GM19239 (cell line): Measurements from ENCODE around the gene SIRPB1.

Experiments
- DNase-seq: peaks from one replicate; pipeline ENCODE4 v3.0.0; 2011; ENCODE audit warnings: low spot score; ENCODE audit not compliant: insufficient read length
- FAIRE-seq: peaks from 2 replicates; lab custom pipeline; 2011; peaks lifted over from hg19 to GRCh38; lab: Jason Lieb, UNC

SIRPB1 gene

GRCh38 chr20:1637755-1638154 is 17.9 kb upstream of the SIRPB1 start:
- no peak for DNase-seq
- no peak for FAIRE-seq

- no peak for DNase-seq
- no peak for FAIRE-seq
Measured at GRCh38 chr20:1637226-1637625, 17.4 kb upstream of the SIRPB1 start.

- no peak for FAIRE-seq
- DNase-seq: no peak
Measured at GRCh38 chr20:1636621-1637020, 16.8 kb upstream of the SIRPB1 start.

- DNase-seq: no peak
- no peak for FAIRE-seq
Measured at GRCh38 chr20:1635291-1635979, 15.6 kb upstream of the SIRPB1 start.

- DNase-seq (no peak), FAIRE-seq (no peak)
Measured at GRCh38 chr20:1633535-1633934, 13.7 kb upstream of the SIRPB1 start.

GRCh38 chr20:1632178-1632577 is 12.4 kb upstream of the SIRPB1 start:
- FAIRE-seq: no peak

GRCh38 chr20:1631309-1632151 is 11.7 kb upstream of the SIRPB1 start:
- DNase-seq (no peak), FAIRE-seq (no peak)

More at GRCh38 chr20:1632178-1632577, 12.4 kb upstream of the SIRPB1 start:
- no peak for DNase-seq

GRCh38 chr20:1630186-1630585 is 10.4 kb upstream of the SIRPB1 start:
- FAIRE-seq: no peak

GRCh38 chr20:1629321-1629720 is 9.5 kb upstream of the SIRPB1 start:
- FAIRE-seq: no peak
- DNase-seq: no peak

More at GRCh38 chr20:1630186-1630585, 10.4 kb upstream of the SIRPB1 start:
- no peak for DNase-seq

GRCh38 chr20:1628621-1629020 is 8.8 kb upstream of the SIRPB1 start:
- FAIRE-seq: no peak

GRCh38 chr20:1627200-1627550 is 7.4 kb upstream of the SIRPB1 start:
- FAIRE-seq (no peak), DNase-seq (no peak)

More at GRCh38 chr20:1628621-1629020, 8.8 kb upstream of the SIRPB1 start:
- DNase-seq: no peak

- FAIRE-seq: no peak
- no peak for DNase-seq
Measured at GRCh38 chr20:1626528-1627199, 6.9 kb upstream of the SIRPB1 start.

- FAIRE-seq: no peak
- DNase-seq: no peak
Measured at GRCh38 chr20:1625083-1625690, 5.4 kb upstream of the SIRPB1 start.

GRCh38 chr20:1623501-1624205 is 3.8 kb upstream of the SIRPB1 start:
- no peak for FAIRE-seq
- DNase-seq: no peak

GRCh38 chr20:1622450-1622849 is 2.6 kb upstream of the SIRPB1 start:
- DNase-seq: no peak
- FAIRE-seq: no peak

GRCh38 chr20:1621316-1621715 is 1.5 kb upstream of the SIRPB1 start:
- no peak for FAIRE-seq

GRCh38 chr20:1618954-1619540 is 762 bp downstream of the SIRPB1 start:
- no peak for DNase-seq
- no peak for FAIRE-seq

More at GRCh38 chr20:1621316-1621715, 1.5 kb upstream of the SIRPB1 start:
- no peak for DNase-seq

- no peak for DNase-seq
- FAIRE-seq: no peak
Measured at GRCh38 chr20:1618479-1618878, 1.3 kb downstream of the SIRPB1 start.

- no peak for DNase-seq
Measured at GRCh38 chr20:1616858-1617434, 2.9 kb downstream of the SIRPB1 start.

More at GRCh38 chr20:1616858-1617434, 2.9 kb downstream of the SIRPB1 start:
- FAIRE-seq: no peak
